Measurements from ENCODE around the gene SATB2.

GRCh38 chr2:199392363-199392762 lies 65.4 kb downstream of the SATB2 start:
- TF ChIP-seq CTCF (IDR thresholded peaks at IDR 0.05; ENCODE audit: low read length) (no peak), EZH2 (IDR thresholded peaks at IDR 0.05; ENCODE audit: borderline replicate concordance, low read length) (no peak)

Measured in OCI-LY1 (cell line).